ENCODE results near the gene RPTOR. TPM values are rescaled to one million over a fixed set of nuclear protein-coding genes. Genes with fewer than 3 reads are reported as not detected.

RPTOR gene
- total RNA-seq, 4 donors from 2014 or later, result 23.6 to 37.0 (median 27.8) TPM

- ATAC-seq (ENCODE audit: low FRiP score) (no peak), DNase-seq (ENCODE audit: low spot score) (no peak)
- TF ChIP-seq, protein P1, sequence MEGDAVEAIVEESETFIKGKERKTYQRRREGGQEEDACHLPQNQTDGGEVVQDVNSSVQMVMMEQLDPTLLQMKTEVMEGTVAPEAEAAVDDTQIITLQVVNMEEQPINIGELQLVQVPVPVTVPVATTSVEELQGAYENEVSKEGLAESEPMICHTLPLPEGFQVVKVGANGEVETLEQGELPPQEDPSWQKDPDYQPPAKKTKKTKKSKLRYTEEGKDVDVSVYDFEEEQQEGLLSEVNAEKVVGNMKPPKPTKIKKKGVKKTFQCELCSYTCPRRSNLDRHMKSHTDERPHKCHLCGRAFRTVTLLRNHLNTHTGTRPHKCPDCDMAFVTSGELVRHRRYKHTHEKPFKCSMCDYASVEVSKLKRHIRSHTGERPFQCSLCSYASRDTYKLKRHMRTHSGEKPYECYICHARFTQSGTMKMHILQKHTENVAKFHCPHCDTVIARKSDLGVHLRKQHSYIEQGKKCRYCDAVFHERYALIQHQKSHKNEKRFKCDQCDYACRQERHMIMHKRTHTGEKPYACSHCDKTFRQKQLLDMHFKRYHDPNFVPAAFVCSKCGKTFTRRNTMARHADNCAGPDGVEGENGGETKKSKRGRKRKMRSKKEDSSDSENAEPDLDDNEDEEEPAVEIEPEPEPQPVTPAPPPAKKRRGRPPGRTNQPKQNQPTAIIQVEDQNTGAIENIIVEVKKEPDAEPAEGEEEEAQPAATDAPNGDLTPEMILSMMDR (IDR thresholded peaks at IDR 0.05), result no peak
Measured at GRCh38 chr17:80677214-80677756, 132.6 kb downstream of the RPTOR start.

DNA sequence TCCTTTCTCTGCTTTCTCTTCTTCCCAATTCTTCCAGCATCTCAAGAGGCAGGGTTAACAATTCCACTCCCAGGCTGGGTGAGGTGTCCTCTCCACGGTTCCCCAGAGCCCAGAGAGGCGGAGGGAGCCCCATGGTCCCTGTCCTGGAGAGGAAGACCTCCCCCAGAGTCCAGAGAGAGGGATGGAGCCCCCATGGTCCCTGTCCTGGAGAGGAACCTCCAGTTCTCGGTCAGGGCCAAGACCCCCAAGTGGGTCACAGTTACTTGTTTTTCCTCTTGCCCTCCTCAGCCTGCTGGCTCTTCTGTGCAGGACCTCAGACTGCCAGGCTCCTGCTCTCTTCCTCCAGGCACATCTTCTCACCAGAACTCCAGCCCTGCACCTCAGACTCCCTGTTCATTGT is 135.2 kb downstream of the RPTOR start:
- DNase-seq (ENCODE audit: low spot score), result no peak
- TF ChIP-seq, protein P1 (IDR thresholded peaks at IDR 0.05), result no peak
- ATAC-seq (ENCODE audit: low FRiP score), result no peak

DNA sequence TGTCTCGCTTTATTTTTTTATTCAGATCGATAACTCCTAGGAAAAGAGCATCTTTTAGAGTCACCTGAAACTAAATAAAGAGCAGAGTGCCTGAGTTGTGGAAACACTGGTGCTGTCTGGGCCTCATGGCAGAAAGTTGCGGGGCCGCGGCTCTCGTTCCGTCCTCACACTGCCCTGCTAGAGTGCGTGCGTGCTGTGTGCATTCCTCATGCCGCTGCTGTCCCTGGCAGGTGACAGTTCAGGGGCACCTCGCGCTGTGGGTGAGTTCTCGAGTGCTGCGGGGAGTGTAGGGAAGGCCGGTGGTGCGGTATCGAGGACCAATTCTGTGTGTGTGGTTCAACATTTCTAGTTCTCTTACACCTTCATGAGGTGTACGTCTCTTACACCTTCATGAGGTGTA is 136.6 kb downstream of the RPTOR start:
- ATAC-seq (ENCODE audit: low FRiP score) (no peak), DNase-seq (ENCODE audit: low spot score) (no peak)
- TF ChIP-seq, protein P1 (IDR thresholded peaks at IDR 0.05), result no peak

- ATAC-seq (ENCODE audit: low FRiP score) (no peak), DNase-seq (ENCODE audit: low spot score) (no peak)
- TF ChIP-seq, protein P1 (IDR thresholded peaks at IDR 0.05), result no peak
Measured at GRCh38 chr17:80682372-80682771, 137.7 kb downstream of the RPTOR start.

- no peak for DNase-seq (ENCODE audit: low spot score)
- TF ChIP-seq, protein P1 (IDR thresholded peaks at IDR 0.05), result no peak
- ATAC-seq (ENCODE audit: low FRiP score), result no peak
Measured at GRCh38 chr17:80683625-80684104, 139.0 kb downstream of the RPTOR start.

DNA sequence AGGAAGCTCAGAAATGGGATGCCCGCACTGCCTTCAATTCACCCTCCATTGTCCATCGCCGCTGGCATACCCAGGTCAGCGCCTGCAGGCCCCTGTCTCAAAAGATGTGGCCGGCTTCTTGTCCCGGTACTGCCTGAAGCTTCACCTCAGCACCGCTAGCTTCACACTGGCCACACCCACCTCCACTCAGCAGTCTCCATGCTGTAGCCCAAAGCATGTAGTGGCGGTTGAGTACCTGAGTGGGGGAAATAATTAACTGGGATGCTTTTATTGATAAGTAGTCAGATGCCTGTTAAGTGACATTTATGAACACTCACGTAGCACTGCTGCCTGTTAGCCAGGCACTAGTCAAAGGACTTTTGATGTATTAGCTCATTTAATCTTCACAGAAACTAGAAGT is 143.2 kb downstream of the RPTOR start:
- TF ChIP-seq, protein P1 (IDR thresholded peaks at IDR 0.05), result no peak
- DNase-seq (ENCODE audit: low spot score) (no peak), ATAC-seq (ENCODE audit: low FRiP score) (no peak)

DNA sequence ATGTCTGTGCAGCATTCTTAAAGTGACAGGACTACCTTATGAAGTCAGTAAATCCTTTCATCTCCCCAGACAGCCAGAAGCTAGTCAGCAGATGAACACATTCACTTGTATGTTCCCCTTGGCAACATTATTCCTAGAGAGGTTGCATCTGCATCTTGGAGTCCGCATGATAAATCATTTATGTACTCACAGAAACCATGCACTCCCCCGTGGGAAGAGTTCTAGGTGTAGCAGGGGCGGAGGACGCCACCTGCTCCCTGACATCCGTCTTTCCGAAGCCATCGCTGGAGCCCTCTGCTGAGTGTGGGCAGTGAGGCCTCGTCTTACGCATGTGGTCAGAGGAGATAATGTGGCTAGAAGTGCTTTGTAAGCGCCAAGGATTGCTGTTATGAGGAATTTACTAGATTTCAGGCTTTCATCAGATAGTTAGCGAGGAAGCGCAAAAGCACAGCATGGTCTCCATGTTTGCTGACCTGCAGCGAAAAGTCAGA is 144.5 kb downstream of the RPTOR start:
- TF ChIP-seq, protein P1 (IDR thresholded peaks at IDR 0.05), result no peak
- ATAC-seq (ENCODE audit: low FRiP score) (no peak), DNase-seq (ENCODE audit: low spot score) (no peak)
